Immature natural killer cell (primary cell): ENCODE data around the gene CENPQ. TPM values are rescaled to one million over a fixed set of nuclear protein-coding genes. Genes with fewer than 3 reads are reported as not detected.
"Not testable (repeated sequence)": the region's sequence is repeated elsewhere in the genome, so short reads cannot be mapped to it uniquely, and the experiment has no call there.

Experiments
- DNase-seq, 3 donors: peaks; one replicate each; pipeline ENCODE4 v3.0.0; 2022; ENCODE audit warnings: mixed read lengths in 1 of 3
- H3K27ac Mint-ChIP-seq, 6 donors: one replicate each; pipeline ENCODE4 v1.8.0; 2020; ENCODE audit warnings: mixed read lengths in 6 of 6, mild to moderate bottlenecking in 5 of 6, inconsistent platforms in 4 of 6, moderate library complexity in 3 of 6
- H3K27me3 Mint-ChIP-seq, 3 donors: one replicate each; pipeline ENCODE4 v1.8.0; 2020 to 2021; ENCODE audit warnings: low read depth in 3 of 3, mild to moderate bottlenecking in 3 of 3, mixed read lengths in 3 of 3, moderate library complexity in 3 of 3, inconsistent platforms in 1 of 3
- H3K36me3 Mint-ChIP-seq, 3 donors: one replicate each; pipeline ENCODE4 v1.8.0; 2020; ENCODE audit warnings: mixed read lengths in 3 of 3, inconsistent platforms in 2 of 3, mild to moderate bottlenecking in 2 of 3
- H3K4me1 Mint-ChIP-seq, 2 donors: one replicate each; pipeline ENCODE4 v1.8.0; 2020; ENCODE audit warnings: inconsistent platforms in 2 of 2, mild to moderate bottlenecking in 2 of 2, mixed read lengths in 2 of 2, moderate library complexity in 1 of 2
- H3K4me3 Mint-ChIP-seq, 5 donors: one replicate each; pipeline ENCODE4 v1.8.0; 2020; ENCODE audit warnings: mild to moderate bottlenecking in 5 of 5, mixed read lengths in 5 of 5, inconsistent platforms in 3 of 5, moderate library complexity in 3 of 5
- H3K9me3 Mint-ChIP-seq, 6 donors: one replicate each; pipeline ENCODE4 v1.8.0; 2020; ENCODE audit warnings: mild to moderate bottlenecking in 6 of 6, mixed read lengths in 6 of 6, inconsistent platforms in 4 of 6, moderate library complexity in 3 of 6
- polyA plus RNA-seq, 3 donors: library from polyadenylated mRNA; unstranded; fragments of 300-500 nt; fragmentation: Illumina TruSeq; gene quantifications; one replicate each; pipeline ENCODE4 v1.2.3, GENCODE V29; 2021

The CENPQ gene
- polyA plus RNA-seq, 3 donors from 2014 or later = 2.3 to 5.2 (median 2.3) TPM

- H3K4me3 Mint-ChIP-seq = no peak overlapping the region
- H3K9me3 Mint-ChIP-seq = no peaks in the 10 kb centered on the region
- peaks cover 8 to 22% (median 14%) of the 10 kb centered on the region in 3 donors for H3K36me3 Mint-ChIP-seq
- DNase-seq = no peak
- H3K4me1 Mint-ChIP-seq = peaks cover 23 to 35% of the 10 kb centered on the region in 2 donors
- peak overlapping the region in 1 of 6 donors; percentile 37 for H3K27ac Mint-ChIP-seq
- H3K27me3 Mint-ChIP-seq = peaks cover 2 to 5% (median 4%) of the 10 kb centered on the region in 3 donors
Measured at GRCh38 chr6:49468042-49468441, 4.9 kb downstream of the CENPQ start.

GRCh38 chr6:49476564-49476963 is 13.4 kb downstream of the CENPQ start:
- not testable (repeated sequence) for H3K27ac Mint-ChIP-seq, H3K9me3 Mint-ChIP-seq, H3K4me3 Mint-ChIP-seq, H3K4me1 Mint-ChIP-seq, DNase-seq, H3K27me3 Mint-ChIP-seq
- peaks cover 28 to 47% (median 46%) of the 10 kb centered on the region in 3 donors for H3K36me3 Mint-ChIP-seq

GRCh38 chr6:49479308-49479970 is 16.3 kb downstream of the CENPQ start:
- H3K9me3 Mint-ChIP-seq = no peaks in the 10 kb centered on the region
- peaks cover 11 to 31% (median 26%) of the 10 kb centered on the region in 3 donors for H3K36me3 Mint-ChIP-seq
- H3K4me3 Mint-ChIP-seq = no peak overlapping the region
- no peak overlapping the region for H3K27ac Mint-ChIP-seq
- H3K4me1 Mint-ChIP-seq = no peaks in the 10 kb centered on the region
- peaks cover 0 to 1% (median 0%) of the 10 kb centered on the region in 3 donors for H3K27me3 Mint-ChIP-seq
- DNase-seq = no peak

GRCh38 chr6:49481846-49482245 is 18.7 kb downstream of the CENPQ start:
- not testable (repeated sequence) for DNase-seq, H3K27me3 Mint-ChIP-seq, H3K4me3 Mint-ChIP-seq, H3K9me3 Mint-ChIP-seq, H3K4me1 Mint-ChIP-seq, H3K27ac Mint-ChIP-seq
- peaks cover 11 to 28% (median 23%) of the 10 kb centered on the region in 3 donors for H3K36me3 Mint-ChIP-seq

DNA sequence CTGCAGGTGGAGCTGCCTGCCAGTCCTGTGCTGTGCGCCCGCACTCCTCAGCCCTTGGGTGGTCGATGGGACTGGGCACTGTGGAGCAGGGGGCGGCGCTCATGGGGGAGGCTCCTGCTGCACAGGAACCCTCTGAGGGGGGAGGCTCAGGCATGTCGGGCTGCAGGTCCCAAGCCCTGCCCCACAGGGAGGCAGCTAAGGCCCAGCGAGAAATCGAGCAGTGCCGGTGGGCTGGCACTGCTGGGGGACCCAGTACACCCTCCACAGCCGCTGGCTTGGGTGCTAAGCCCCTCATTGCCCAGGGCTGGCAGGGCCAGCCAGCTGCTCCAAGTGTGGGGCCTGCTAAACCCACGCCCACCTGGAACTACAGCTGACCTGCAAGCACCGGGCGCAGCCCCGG is 20.2 kb downstream of the CENPQ start:
- DNase-seq, H3K4me1 Mint-ChIP-seq, H3K4me3 Mint-ChIP-seq: not testable (repeated sequence)

GRCh38 chr6:49490633-49491032 is 27.5 kb downstream of the CENPQ start:
- Mint-ChIP-seq H3K36me3 (peaks cover 40 to 49% (median 42%) of the 10 kb centered on the region in 3 donors), H3K4me1 (peaks cover 0 to 1% of the 10 kb centered on the region in 2 donors), H3K4me3 (no peak overlapping the region), H3K27ac (no peak overlapping the region), H3K27me3 (peaks cover 0 to 2% (median 0%) of the 10 kb centered on the region in 3 donors), H3K9me3 (no peaks in the 10 kb centered on the region)
- no peak for DNase-seq

More for the DNA sequence above, 20.2 kb downstream of the CENPQ start:
- H3K27ac Mint-ChIP-seq, H3K9me3 Mint-ChIP-seq, H3K27me3 Mint-ChIP-seq: not testable (repeated sequence)
- peaks cover 14 to 37% (median 24%) of the 10 kb centered on the region in 3 donors for H3K36me3 Mint-ChIP-seq

DNA sequence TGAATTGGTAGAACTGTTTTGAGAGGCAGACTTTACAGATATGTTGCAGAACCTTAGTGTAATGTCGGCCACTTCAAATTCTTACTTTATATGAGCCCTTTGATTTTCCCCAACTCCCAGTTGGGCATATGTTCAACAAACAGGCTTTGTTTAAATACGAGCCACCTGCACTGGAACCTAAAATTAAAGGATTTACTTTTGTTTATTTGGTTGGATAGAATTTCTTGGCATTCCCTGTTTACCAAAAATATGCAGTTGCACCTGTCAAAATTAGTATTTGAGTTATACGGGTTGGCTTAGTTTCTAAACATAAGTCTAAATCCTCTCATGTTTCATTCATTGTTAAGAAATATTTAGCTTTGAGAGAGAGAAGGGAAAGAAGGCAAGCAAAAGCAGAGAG is 34.1 kb downstream of the CENPQ start:
- Mint-ChIP-seq H3K27me3 (peaks cover 0 to 2% (median 0%) of the 10 kb centered on the region in 3 donors), H3K27ac (no peak overlapping the region), H3K9me3 (no peaks in the 10 kb centered on the region), H3K4me1 (no peaks in the 10 kb centered on the region), H3K36me3 (peaks cover 8 to 19% (median 16%) of the 10 kb centered on the region in 3 donors), H3K4me3 (no peak overlapping the region)
- no peak for DNase-seq

GRCh38 chr6:49499126-49499525 is 36.0 kb downstream of the CENPQ start:
- Mint-ChIP-seq H3K4me1 (no peaks in the 10 kb centered on the region), H3K36me3 (peaks cover 4 to 9% (median 5%) of the 10 kb centered on the region in 3 donors), H3K27me3 (peaks cover 0 to 3% (median 1%) of the 10 kb centered on the region in 3 donors), H3K9me3 (peaks cover 0 to 4% (median 0%) of the 10 kb centered on the region in 6 donors), H3K27ac (no peak overlapping the region), H3K4me3 (no peak overlapping the region)
- DNase-seq = no peak

DNA sequence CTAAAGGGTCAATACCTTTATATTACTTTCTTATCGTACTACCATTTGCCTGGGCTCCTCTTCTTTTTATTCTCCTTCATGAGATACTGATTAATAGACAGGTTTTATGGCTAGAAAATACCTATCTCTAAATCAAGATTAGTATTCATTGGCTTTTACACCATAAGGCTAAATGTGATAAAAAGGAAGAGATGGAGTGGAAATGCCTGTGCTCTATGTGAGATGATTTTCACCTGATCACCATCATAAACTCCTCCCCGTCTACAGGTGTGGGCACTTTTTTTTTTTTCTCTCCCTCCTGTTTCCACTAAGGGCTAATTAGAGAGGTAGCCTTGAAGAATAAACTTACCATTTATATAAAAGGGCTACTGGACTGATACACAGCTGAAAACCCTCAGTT is 36.5 kb downstream of the CENPQ start, which contains the start of gene GLYATL3:
Gene GLYATL3, plus strand, starts transcription at position 301 of the 400 bp plus-strand sequence. CDS start 12,068 bp downstream, outside the sequence.
- H3K9me3 Mint-ChIP-seq = peaks cover 0 to 4% (median 0%) of the 10 kb centered on the region in 6 donors
- no peak for DNase-seq
- H3K27me3 Mint-ChIP-seq = peaks cover 0 to 3% (median 1%) of the 10 kb centered on the region in 3 donors
- peaks cover 0 to 6% (median under 1%) of the 10 kb centered on the region in 3 donors for H3K36me3 Mint-ChIP-seq
- no peak within 1 kb of the TSS for H3K27ac Mint-ChIP-seq
- H3K4me1 Mint-ChIP-seq = no peaks in the 10 kb centered on the region
- H3K4me3 Mint-ChIP-seq = no peak within 1 kb of the TSS

DNA sequence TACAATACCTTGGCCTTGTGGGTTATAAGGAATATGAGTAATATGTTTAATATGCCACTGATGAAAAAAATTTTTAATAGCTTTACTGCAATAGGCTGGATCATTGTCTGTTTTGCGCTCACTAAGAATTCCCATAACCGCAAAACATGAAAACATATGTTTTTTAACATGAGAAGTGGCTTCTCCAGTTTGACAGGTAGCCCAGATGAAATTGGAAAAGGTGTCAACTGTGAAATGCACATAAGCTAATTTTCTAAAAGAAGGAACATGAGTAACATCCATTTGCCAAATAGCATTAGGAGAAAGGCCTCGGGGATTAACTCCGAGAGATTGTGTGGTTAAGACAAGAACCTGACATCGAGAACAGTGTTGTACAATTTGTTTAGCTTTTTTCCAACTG is 41.5 kb downstream of the CENPQ start:
- H3K4me3 Mint-ChIP-seq = no peak overlapping the region
- peaks cover 0 to 15% (median 4%) of the 10 kb centered on the region in 6 donors for H3K9me3 Mint-ChIP-seq
- no peak for DNase-seq
- no peaks in the 10 kb centered on the region for H3K36me3 Mint-ChIP-seq
- H3K4me1 Mint-ChIP-seq = no peaks in the 10 kb centered on the region
- H3K27me3 Mint-ChIP-seq = peaks cover 1 to 2% (median 1%) of the 10 kb centered on the region in 3 donors
- H3K27ac Mint-ChIP-seq = no peak overlapping the region

DNA sequence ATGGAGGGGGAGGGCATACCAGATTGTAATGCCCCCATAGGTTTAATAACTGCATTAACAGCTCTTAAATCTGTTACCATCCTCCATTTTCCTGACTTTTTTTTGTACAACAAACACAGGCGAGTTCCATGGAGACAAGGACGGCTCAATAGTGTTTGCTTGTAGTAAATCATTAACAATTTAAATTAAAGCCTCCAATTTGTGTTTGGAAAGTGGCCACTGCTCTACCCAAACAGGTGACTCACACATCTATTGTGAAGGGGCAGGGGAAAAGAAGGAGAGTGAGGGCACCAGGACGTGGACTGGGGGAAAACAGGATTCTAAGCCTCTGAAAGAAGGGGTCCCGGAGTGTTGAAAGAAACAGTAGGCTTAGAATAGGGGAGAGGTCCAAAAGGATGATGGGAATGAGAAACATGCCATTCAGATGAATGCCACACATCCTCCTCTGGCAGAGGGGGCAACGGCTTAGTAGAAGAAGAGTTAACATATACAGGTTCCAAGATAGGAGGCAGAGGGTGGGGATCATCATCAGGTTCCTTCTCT is 43.5 kb downstream of the CENPQ start:
- H3K4me3 Mint-ChIP-seq = no peak overlapping the region
- DNase-seq = no peak
- no peaks in the 10 kb centered on the region for H3K4me1 Mint-ChIP-seq
- H3K9me3 Mint-ChIP-seq = peaks cover 0 to 15% (median 4%) of the 10 kb centered on the region in 6 donors
- H3K27ac Mint-ChIP-seq = no peak overlapping the region
- no peaks in the 10 kb centered on the region for H3K36me3 Mint-ChIP-seq
- peaks cover 1 to 6% (median 1%) of the 10 kb centered on the region in 3 donors for H3K27me3 Mint-ChIP-seq

DNA sequence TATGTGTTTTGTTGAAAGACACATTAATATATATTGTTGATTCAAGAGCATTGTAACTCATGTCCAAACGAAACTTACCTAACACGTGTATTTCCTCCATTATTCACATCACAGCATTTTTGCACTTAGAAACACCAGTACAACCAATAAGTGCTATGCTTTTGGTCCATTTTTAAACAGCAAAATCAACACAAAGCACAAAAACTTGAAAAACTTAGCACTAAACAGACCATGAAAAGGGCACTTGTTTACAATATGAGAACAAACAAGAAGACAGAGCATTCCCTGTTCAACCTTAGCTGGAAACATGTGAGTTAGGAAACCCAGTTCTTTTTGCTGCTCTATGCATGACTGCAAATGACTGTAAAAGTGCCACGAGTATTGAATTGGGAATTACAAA is 46.2 kb downstream of the CENPQ start:
- H3K4me1 Mint-ChIP-seq = no peaks in the 10 kb centered on the region
- no peaks in the 10 kb centered on the region for H3K36me3 Mint-ChIP-seq
- no peak overlapping the region for H3K27ac Mint-ChIP-seq

DNA sequence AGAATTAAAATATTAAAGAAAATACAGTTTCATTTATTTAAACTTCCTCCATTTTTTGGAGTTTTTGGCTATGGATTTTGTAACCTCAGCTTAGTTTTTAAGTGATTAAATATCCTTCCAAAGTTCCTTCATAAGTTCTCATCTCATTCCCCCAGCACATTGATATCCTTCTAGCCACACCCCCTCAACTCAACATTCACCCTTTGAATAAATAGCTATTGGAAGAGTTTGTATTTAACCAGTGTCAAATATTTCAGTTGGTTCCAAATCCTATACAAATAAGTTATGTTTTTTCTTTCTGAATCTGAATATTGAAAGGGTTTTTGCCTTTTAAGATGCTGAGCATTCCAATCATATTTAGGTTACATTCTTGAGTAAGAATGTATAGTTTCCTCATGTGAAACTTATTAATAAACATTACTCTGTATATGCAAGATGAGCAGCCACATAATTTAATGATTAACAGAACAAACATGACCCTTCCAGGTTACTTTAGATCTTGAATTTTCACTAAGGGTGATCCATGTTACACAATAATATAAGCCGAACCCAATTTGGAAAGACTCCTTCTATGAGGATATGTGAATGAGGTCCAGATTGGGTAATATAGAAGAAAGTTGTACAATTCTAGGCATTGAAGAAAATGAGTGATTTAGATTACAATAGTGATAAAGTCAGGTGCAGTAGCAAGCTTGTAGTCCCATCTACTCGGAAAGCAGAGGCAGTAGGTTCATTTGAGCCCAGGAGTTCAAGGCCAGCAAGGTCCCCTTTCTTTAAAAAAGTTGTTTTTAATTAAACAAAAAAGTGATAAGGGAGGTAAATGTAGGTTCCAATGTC is 50.2 kb downstream of the CENPQ start:
- Mint-ChIP-seq H3K27ac (no peak overlapping the region), H3K36me3 (no peaks in the 10 kb centered on the region), H3K9me3 (peaks cover 0 to 2% (median 0%) of the 10 kb centered on the region in 6 donors), H3K27me3 (peaks cover 0 to 6% (median 0%) of the 10 kb centered on the region in 3 donors), H3K4me1 (no peaks in the 10 kb centered on the region), H3K4me3 (no peak overlapping the region)
- DNase-seq = no peak

More for the DNA sequence above, 46.2 kb downstream of the CENPQ start:
- no peak for DNase-seq
- Mint-ChIP-seq H3K4me3 (no peak overlapping the region), H3K27me3 (peaks cover 0 to 8% (median 0%) of the 10 kb centered on the region in 3 donors), H3K9me3 (peaks cover 0 to 15% (median 2%) of the 10 kb centered on the region in 6 donors)
